NCI-H1105 treated with DMSO at 0.1 percent for 48 hours (cell line): ENCODE data around the gene RANGAP1.

Experiments
- DNase-seq: peaks from one replicate; lab custom pipeline; 2025; lab: John Stamatoyannopoulos, UW

The RANGAP1 gene

GRCh38 chr22:41197038-41197972 is 88.7 kb downstream of the RANGAP1 start:
- peak; percentile 72 for DNase-seq
